ENCODE results near the gene CALHM5. TPM values are rescaled to one million over a fixed set of nuclear protein-coding genes. Genes with fewer than 3 reads are reported as not detected.

CALHM5 gene
- total and polyA plus RNA-seq, 2 of the 4 experiments (the other 2 are of a cell fraction) = 3.3 to 10.8 TPM

DNA sequence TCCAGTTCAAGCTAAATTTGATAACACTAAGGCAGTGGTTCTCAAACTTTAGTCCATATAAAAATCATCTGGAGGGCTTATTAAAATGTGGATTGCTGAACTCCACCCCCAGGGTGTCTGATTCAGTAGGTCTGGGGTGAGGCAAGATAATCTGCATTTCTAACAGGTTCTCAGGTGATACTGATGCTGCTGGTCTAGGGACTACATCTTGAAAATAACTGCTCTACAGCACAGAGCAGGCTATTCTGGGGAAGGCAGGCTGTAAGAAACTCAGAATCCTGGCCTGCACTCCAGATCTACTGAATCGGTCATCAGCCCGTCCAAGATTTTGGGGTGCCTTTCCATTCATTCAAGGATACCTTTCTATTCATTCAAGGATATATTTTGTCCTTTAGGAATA, 11.5 kb downstream of the CALHM5 start:
- Histone ChIP-seq H3K14ac (replicated peaks; ENCODE audit: low read depth, low read length) (no peak overlapping the region), H4K20me1 (ENCODE audit: insufficient read depth, low read length) (no peaks in the 10 kb centered on the region), H3K4me2 (ENCODE audit: low read depth, low read length) (no peak overlapping the region), H3K36me3 (ENCODE audit: control insufficient read depth, insufficient read depth, low read length) (no peaks in the 10 kb centered on the region), H3K9me3 (ENCODE audit: control insufficient read depth, insufficient read depth, low read length) (no peaks in the 10 kb centered on the region), H2BK15ac (ENCODE audit: low read depth, low read length) (no peak overlapping the region), H3K23ac (ENCODE audit: low read depth, low read length) (no peak overlapping the region), H3K56ac (ENCODE audit: extremely low read depth, insufficient read depth, low read length) (no peak overlapping the region), H3K9me1 (ENCODE audit: insufficient read depth, low read length) (no peaks in the 10 kb centered on the region), H3K27me3 (ENCODE audit: control insufficient read depth, insufficient read depth, low read length) (no peaks in the 10 kb centered on the region), H4K5ac (ENCODE audit: low read depth, low read length) (no peak overlapping the region), H3K18ac (ENCODE audit: low read depth, low read length) (no peak overlapping the region), H3K4ac (ENCODE audit: low read depth, low read length) (no peak overlapping the region), H2BK20ac (ENCODE audit: low read depth, low read length) (no peak overlapping the region), H3K79me1 (ENCODE audit: low read depth in 1 of 2, low read length in 2 of 2) (peaks cover 3 to 8% of the 10 kb centered on the region in 2 experiments; a peak in 2 of 4 replicates), H2AK9ac (replicated peaks; ENCODE audit: low read depth, low read length, poor library complexity) (no peak overlapping the region), H2AK5ac (ENCODE audit: low read depth, low read length) (no peak overlapping the region), H2BK5ac (ENCODE audit: low read depth, low read length, poor library complexity, severe bottlenecking) (no peak overlapping the region), H4K91ac (ENCODE audit: insufficient read depth, low read depth, low read length) (no peak overlapping the region), H3K27ac (ENCODE audit: insufficient read depth, low read length) (no peak overlapping the region), H4K8ac (ENCODE audit: low read depth in 2 of 2, low read length in 2 of 2) (no peak overlapping the region), H2AFZ (replicated peaks; ENCODE audit: low read length, poor library complexity) (no peak overlapping the region), H3K4me3 (ENCODE audit: insufficient read depth, low read depth, low read length) (no peak overlapping the region), H2BK120ac (ENCODE audit: low read depth, low read length) (no peak overlapping the region), H3K9ac (ENCODE audit: low read depth, low read length) (no peak overlapping the region), H3K4me1 (ENCODE audit: control insufficient read depth, insufficient read depth, low read length) (no peaks in the 10 kb centered on the region)
- TF ChIP-seq, protein P1, sequence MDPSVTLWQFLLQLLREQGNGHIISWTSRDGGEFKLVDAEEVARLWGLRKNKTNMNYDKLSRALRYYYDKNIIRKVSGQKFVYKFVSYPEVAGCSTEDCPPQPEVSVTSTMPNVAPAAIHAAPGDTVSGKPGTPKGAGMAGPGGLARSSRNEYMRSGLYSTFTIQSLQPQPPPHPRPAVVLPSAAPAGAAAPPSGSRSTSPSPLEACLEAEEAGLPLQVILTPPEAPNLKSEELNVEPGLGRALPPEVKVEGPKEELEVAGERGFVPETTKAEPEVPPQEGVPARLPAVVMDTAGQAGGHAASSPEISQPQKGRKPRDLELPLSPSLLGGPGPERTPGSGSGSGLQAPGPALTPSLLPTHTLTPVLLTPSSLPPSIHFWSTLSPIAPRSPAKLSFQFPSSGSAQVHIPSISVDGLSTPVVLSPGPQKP (IDR thresholded peaks at IDR 0.05; ENCODE audit: borderline replicate concordance, low read depth, low read length) = no peak
- no peak for TF ChIP-seq CHD1 (IDR thresholded peaks at IDR 0.05; ENCODE audit: low read depth, low read length)
- no peak for TF ChIP-seq SMC3 (IDR thresholded peaks at IDR 0.05; ENCODE audit: low read depth, low read length)
- in situ Hi-C loops (cut with MboI; ENCODE audit: low sequenced_read_pairs) = no loop called here
- DNase-seq (no peak), ATAC-seq (ENCODE audit: low read depth) (no peak)
- no TSS peak for BruUV-seq (replicated peaks)
- CTCF ChIA-PET = interaction anchor here (1.2 to 1.9 kb wide), 2 partner anchors 9 to 11 kb away, joined by 4 to 10 read pairs; partner anchors contain the start of gene CALHM5
- intact Hi-C loops (cut with micrococcal nuclease) = no loop called here
- WGBS, 2 experiments (ENCODE audit: extremely low coverage in 2 of 2, insufficient read length in 1 of 2) = no CpG with 5 or more reads among the region's 2 CpGs
- POLR2A ChIA-PET (ENCODE audit: unreplicated experiment) = interaction anchor here (0.6 kb wide), 1 partner anchor 9 kb away, joined by 4 read pairs; no protein-coding TSS in a partner anchor
- dilution Hi-C loops (cut with HindIII; ENCODE audit: low sequenced_read_pairs, unreplicated experiment) = no loop called here
